Measurements from ENCODE around the gene PGM3.

The PGM3 gene

GRCh38 chr6:83132121-83132520 is 60.9 kb downstream of the PGM3 start:
- ATAC-seq = no peak

GRCh38 chr6:83127976-83128375 is 65.1 kb downstream of the PGM3 start:
- ATAC-seq = no peak
- TF ChIP-seq ARNTL (CRISPR knock-in tag; IDR thresholded peaks at IDR 0.05; ENCODE audit: borderline replicate concordance, low read depth) (no peak), ISL1 (CRISPR knock-in tag; IDR thresholded peaks at IDR 0.05) (no peak), ZC3H10 (CRISPR knock-in tag; IDR thresholded peaks at IDR 0.05) (no peak)

More at GRCh38 chr6:83132121-83132520, 60.9 kb downstream of the PGM3 start:
- TF ChIP-seq TOX (CRISPR knock-in tag; IDR thresholded peaks at IDR 0.05; ENCODE audit: borderline replicate concordance) = no peak
- TF ChIP-seq ZFP3 (CRISPR knock-in tag; IDR thresholded peaks at IDR 0.05) = no peak
- TF ChIP-seq ZNF565 (CRISPR knock-in tag; conservative IDR thresholded peaks at IDR 0.05; ENCODE audit: low read depth) = no peak
- no peak for TF ChIP-seq ZNF70 (CRISPR knock-in tag; IDR thresholded peaks at IDR 0.05)
- TF ChIP-seq ZFP30 (CRISPR knock-in tag; IDR thresholded peaks at IDR 0.05) = no peak
- TF ChIP-seq TCF4 (CRISPR knock-in tag; IDR thresholded peaks at IDR 0.05; ENCODE audit: borderline replicate concordance) = no peak
- no peak for TF ChIP-seq ARNTL (CRISPR knock-in tag; IDR thresholded peaks at IDR 0.05; ENCODE audit: borderline replicate concordance, low read depth)
- no peak for TF ChIP-seq ESRRG (CRISPR knock-in tag; IDR thresholded peaks at IDR 0.05)

- ATAC-seq = no peak
- TF ChIP-seq ZC3H10 (CRISPR knock-in tag; IDR thresholded peaks at IDR 0.05) (no peak), CREB5 (CRISPR knock-in tag; IDR thresholded peaks at IDR 0.05; ENCODE audit: low read depth) (no peak), ZFP30 (CRISPR knock-in tag; IDR thresholded peaks at IDR 0.05) (no peak), ARNTL (CRISPR knock-in tag; IDR thresholded peaks at IDR 0.05; ENCODE audit: borderline replicate concordance, low read depth) (no peak), PPARA (CRISPR knock-in tag; IDR thresholded peaks at IDR 0.05; ENCODE audit: borderline replicate concordance) (no peak), ISL1 (CRISPR knock-in tag; IDR thresholded peaks at IDR 0.05) (no peak), RARB (CRISPR knock-in tag; IDR thresholded peaks at IDR 0.05) (no peak), SNAI2 (CRISPR knock-in tag; IDR thresholded peaks at IDR 0.05) (no peak), TSHZ2 (CRISPR knock-in tag; IDR thresholded peaks at IDR 0.05) (no peak), ZFP3 (CRISPR knock-in tag; IDR thresholded peaks at IDR 0.05) (no peak), TCF4 (CRISPR knock-in tag; IDR thresholded peaks at IDR 0.05; ENCODE audit: borderline replicate concordance) (no peak), ESRRG (CRISPR knock-in tag; IDR thresholded peaks at IDR 0.05) (no peak)
Observed at GRCh38 chr6:83127258-83127657, 65.8 kb downstream of the PGM3 start.

GRCh38 chr6:83126807-83127206 is 66.3 kb downstream of the PGM3 start:
- ATAC-seq = no peak
- TF ChIP-seq ZNF565 (CRISPR knock-in tag; conservative IDR thresholded peaks at IDR 0.05; ENCODE audit: low read depth) (no peak), CSRNP3 (CRISPR knock-in tag; IDR thresholded peaks at IDR 0.05) (no peak), SNAI2 (CRISPR knock-in tag; IDR thresholded peaks at IDR 0.05) (no peak), ZNF70 (CRISPR knock-in tag; IDR thresholded peaks at IDR 0.05) (no peak), PPARA (CRISPR knock-in tag; IDR thresholded peaks at IDR 0.05; ENCODE audit: borderline replicate concordance) (no peak), ISL1 (CRISPR knock-in tag; IDR thresholded peaks at IDR 0.05) (no peak), CREB5 (CRISPR knock-in tag; IDR thresholded peaks at IDR 0.05; ENCODE audit: low read depth) (no peak), TCF4 (CRISPR knock-in tag; IDR thresholded peaks at IDR 0.05; ENCODE audit: borderline replicate concordance) (no peak), ESRRG (CRISPR knock-in tag; IDR thresholded peaks at IDR 0.05) (no peak), CSDC2 (CRISPR knock-in tag; IDR thresholded peaks at IDR 0.05) (no peak), RARB (CRISPR knock-in tag; IDR thresholded peaks at IDR 0.05) (no peak), TOX (CRISPR knock-in tag; IDR thresholded peaks at IDR 0.05; ENCODE audit: borderline replicate concordance) (no peak), TSHZ2 (CRISPR knock-in tag; IDR thresholded peaks at IDR 0.05) (no peak), OSR1 (CRISPR knock-in tag; IDR thresholded peaks at IDR 0.05) (no peak), PATZ1 (CRISPR knock-in tag; IDR thresholded peaks at IDR 0.05; ENCODE audit: borderline replicate concordance) (no peak), BACH2 (CRISPR knock-in tag; IDR thresholded peaks at IDR 0.05; ENCODE audit: borderline replicate concordance) (no peak), ARNTL (CRISPR knock-in tag; IDR thresholded peaks at IDR 0.05; ENCODE audit: borderline replicate concordance, low read depth) (no peak)
